Keratinocyte (primary cell): ENCODE results near the gene OR4B1. TPM values are rescaled to one million over a fixed set of nuclear protein-coding genes. Genes with fewer than 3 reads are reported as not detected.
"Not testable (repeated sequence)": the region's sequence is repeated elsewhere in the genome, so short reads cannot be mapped to it uniquely, and the experiment has no call there.

Experiments
- DNase-seq: peaks from one replicate; pipeline ENCODE4 v3.0.0-alpha.2; 2011; ENCODE audit warnings: low read depth, missing footprints, low spot score
- FAIRE-seq: peaks from 2 replicates; lab custom pipeline; 2011; peaks lifted over from hg19 to GRCh38; lab: Jason Lieb, UNC
- H2AFZ ChIP-seq: 2 replicates; pipeline ENCODE4 v1.6.0; 2012; ENCODE audit warnings: low read length, control low read depth, inconsistent platforms; ENCODE audit not compliant: control insufficient read depth
- H3K27ac ChIP-seq: 2 replicates; pipeline ENCODE4 v1.5.1; 2011; ENCODE audit warnings: low read length; ENCODE audit not compliant: control insufficient read depth, insufficient read depth
- H3K27me3 ChIP-seq: 3 replicates; pipeline ENCODE4 v1.6.0; 2011; ENCODE audit warnings: low read length; ENCODE audit not compliant: control insufficient read depth, insufficient read depth; ENCODE audit errors: extremely low read depth
- H3K36me3 ChIP-seq, 2 experiments: 2 replicates in 1 of 2; 3 replicates in 1 of 2; pipeline ENCODE4 v1.5.1; 2011; ENCODE audit warnings: low read length in 2 of 2, mild to moderate bottlenecking in 1 of 2; ENCODE audit not compliant: control insufficient read depth in 2 of 2, insufficient read depth in 2 of 2; ENCODE audit errors: extremely low read depth in 1 of 2
- H3K4me1 ChIP-seq: 3 replicates; pipeline ENCODE4 v1.5.1; 2011; ENCODE audit warnings: low read length; ENCODE audit not compliant: control insufficient read depth, insufficient read depth; ENCODE audit errors: extremely low read depth
- H3K4me2 ChIP-seq: 3 replicates; pipeline ENCODE4 v1.6.0; 2011; ENCODE audit warnings: low read depth, low read length; ENCODE audit not compliant: control insufficient read depth, insufficient read depth; ENCODE audit errors: extremely low read depth
- H3K4me3 ChIP-seq, 3 experiments: fragments of 200-600 bp in 1 of 3; sonication (generic) in 1 of 3; 2 replicates in 2 of 3; 3 replicates in 1 of 3; pipeline ENCODE4 v1.5.1; 2011 to 2016; ENCODE audit warnings: low read length in 3 of 3, mild to moderate bottlenecking in 3 of 3, control low read depth in 2 of 3, inconsistent platforms in 1 of 3, low read depth in 1 of 3, mixed read lengths in 1 of 3, mixed run types in 1 of 3, moderate library complexity in 1 of 3; ENCODE audit not compliant: control insufficient read depth in 2 of 3, insufficient read depth in 2 of 3; ENCODE audit errors: extremely low read depth in 1 of 3
- H3K79me2 ChIP-seq: 2 replicates; pipeline ENCODE4 v1.6.0; 2012; ENCODE audit warnings: low read length; ENCODE audit not compliant: control insufficient read depth, insufficient read depth
- H3K9ac ChIP-seq: 3 replicates; pipeline ENCODE4 v1.6.0; 2011; ENCODE audit warnings: low read length; ENCODE audit not compliant: control insufficient read depth, insufficient read depth; ENCODE audit errors: extremely low read depth
- H3K9me1 ChIP-seq: 3 replicates; pipeline ENCODE4 v1.6.0; 2011; ENCODE audit warnings: low read length; ENCODE audit not compliant: control insufficient read depth, insufficient read depth; ENCODE audit errors: extremely low read depth
- H3K9me3 ChIP-seq: 2 replicates; pipeline ENCODE4 v1.5.1; 2012; ENCODE audit warnings: low read depth, low read length; ENCODE audit not compliant: control insufficient read depth
- H4K20me1 ChIP-seq: 3 replicates; pipeline ENCODE4 v1.6.0; 2011; ENCODE audit warnings: low read length; ENCODE audit not compliant: control insufficient read depth, insufficient read depth; ENCODE audit errors: extremely low read depth
- EZH2 ChIP-seq: IDR thresholded peaks from one replicate; pipeline ENCODE4 v1.6.1; 2012; ENCODE audit warnings: inconsistent platforms, mild to moderate bottlenecking, low read length, moderate library complexity
- dilution Hi-C: fragments of 300-500 bp; cut with MboI; formaldehyde crosslinking; loops from one replicate; pipeline ENCODE4 v1.7.0; 2020; ENCODE audit warnings: low sequenced_read_pairs; ENCODE audit not compliant: extremely low pct_ligation_motif_present
- polyA plus RNA-seq, 5 experiments: library from polyadenylated mRNA; depleted of rRNA in 3 of 5; stranded (reverse) in 3 of 5; stranded (forward) in 1 of 5; unstranded in 1 of 5; fragments of >200 nt; gene quantifications; 1 replicate in 1 of 5; 2 replicates in 3 of 5; 3 replicates in 1 of 5; pipeline versions ENCODE4 v1.2.1 to v1.2.3, GENCODE V29; 2011 to 2012; ENCODE audit warnings: missing spikeins in 2 of 5, low read depth in 1 of 5, low replicate concordance in 1 of 5
- TF ChIP-seq, protein P1 (sequence below), 3 experiments: IDR thresholded peaks in 1 of 3; conservative IDR thresholded peaks in 1 of 3; optimal IDR thresholded peaks in 1 of 3; 2 replicates in 2 of 3; 3 replicates in 1 of 3; pipeline versions ENCODE3 to v1.5.1; 2011; ENCODE audit warnings: low read length in 3 of 3, mild to moderate bottlenecking in 3 of 3, moderate library complexity in 2 of 3, control low read depth in 1 of 3, inconsistent platforms in 1 of 3; ENCODE audit not compliant: insufficient read depth in 2 of 3; ENCODE audit errors: extremely low read depth in 1 of 3

Gene OR4B1
- polyA plus RNA-seq, 1 donor (not counting 4 experiments of a cell fraction or from before 2014, with no cell fraction given) = not detected

DNA sequence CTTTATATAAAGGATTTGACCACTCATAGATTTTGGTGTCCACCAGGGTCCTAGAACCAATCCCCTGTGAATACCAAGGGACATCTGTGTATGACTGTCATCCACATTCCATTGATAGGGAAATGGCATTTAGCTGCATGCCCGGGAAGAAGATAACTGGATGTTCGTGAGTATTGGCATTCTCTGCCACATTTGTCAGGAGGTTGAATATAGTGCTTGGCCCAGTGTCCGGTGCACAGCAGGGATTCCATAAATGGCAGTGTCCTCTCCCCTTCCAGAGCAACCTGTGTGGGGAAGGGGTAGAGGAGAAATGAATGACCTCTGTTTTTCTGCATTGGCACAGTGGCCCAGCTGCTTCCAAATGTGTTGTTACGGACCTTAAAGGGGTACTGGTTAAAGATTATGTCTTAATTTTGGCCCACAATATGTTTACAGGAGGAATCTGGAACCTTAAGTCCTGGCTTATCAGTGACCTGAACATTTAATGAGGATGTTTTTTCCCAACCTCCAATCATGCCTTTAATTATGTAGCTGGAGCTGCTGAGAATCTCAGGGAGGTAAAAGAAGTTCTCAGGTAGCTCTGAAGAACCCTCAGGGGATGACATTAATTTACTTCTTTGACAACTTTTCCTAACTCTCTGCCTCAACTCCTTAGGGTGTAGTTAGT, 33.6 kb upstream of the OR4B1 start:
- dilution Hi-C loops = no loop called here
- H3K27ac ChIP-seq = no peak overlapping the region
- no peaks in the 10 kb centered on the region for H3K79me2 ChIP-seq
- no peaks in the 10 kb centered on the region for H3K36me3 ChIP-seq
- H3K27me3 ChIP-seq = no peaks in the 10 kb centered on the region
- no peak overlapping the region for H3K4me3 ChIP-seq
- no peak overlapping the region for H3K4me2 ChIP-seq
- H3K9ac ChIP-seq = no peak overlapping the region
- TF ChIP-seq, protein P1, sequence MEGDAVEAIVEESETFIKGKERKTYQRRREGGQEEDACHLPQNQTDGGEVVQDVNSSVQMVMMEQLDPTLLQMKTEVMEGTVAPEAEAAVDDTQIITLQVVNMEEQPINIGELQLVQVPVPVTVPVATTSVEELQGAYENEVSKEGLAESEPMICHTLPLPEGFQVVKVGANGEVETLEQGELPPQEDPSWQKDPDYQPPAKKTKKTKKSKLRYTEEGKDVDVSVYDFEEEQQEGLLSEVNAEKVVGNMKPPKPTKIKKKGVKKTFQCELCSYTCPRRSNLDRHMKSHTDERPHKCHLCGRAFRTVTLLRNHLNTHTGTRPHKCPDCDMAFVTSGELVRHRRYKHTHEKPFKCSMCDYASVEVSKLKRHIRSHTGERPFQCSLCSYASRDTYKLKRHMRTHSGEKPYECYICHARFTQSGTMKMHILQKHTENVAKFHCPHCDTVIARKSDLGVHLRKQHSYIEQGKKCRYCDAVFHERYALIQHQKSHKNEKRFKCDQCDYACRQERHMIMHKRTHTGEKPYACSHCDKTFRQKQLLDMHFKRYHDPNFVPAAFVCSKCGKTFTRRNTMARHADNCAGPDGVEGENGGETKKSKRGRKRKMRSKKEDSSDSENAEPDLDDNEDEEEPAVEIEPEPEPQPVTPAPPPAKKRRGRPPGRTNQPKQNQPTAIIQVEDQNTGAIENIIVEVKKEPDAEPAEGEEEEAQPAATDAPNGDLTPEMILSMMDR (optimal IDR thresholded peaks at IDR 0.05 in 1 of 3, IDR thresholded peaks at IDR 0.05 in 1 of 3, conservative IDR thresholded peaks at IDR 0.05 in 1 of 3; ENCODE audit: extremely low read depth in 1 of 3, insufficient read depth in 2 of 3, low read length in 3 of 3) = no peak
- no peak for TF ChIP-seq EZH2
- no peaks in the 10 kb centered on the region for H3K9me3 ChIP-seq
- no peaks in the 10 kb centered on the region for H3K9me1 ChIP-seq
- H2AFZ ChIP-seq = no peak overlapping the region
- H4K20me1 ChIP-seq = no peaks in the 10 kb centered on the region
- FAIRE-seq (no peak), DNase-seq (no peak)
- no peaks in the 10 kb centered on the region for H3K4me1 ChIP-seq

DNA sequence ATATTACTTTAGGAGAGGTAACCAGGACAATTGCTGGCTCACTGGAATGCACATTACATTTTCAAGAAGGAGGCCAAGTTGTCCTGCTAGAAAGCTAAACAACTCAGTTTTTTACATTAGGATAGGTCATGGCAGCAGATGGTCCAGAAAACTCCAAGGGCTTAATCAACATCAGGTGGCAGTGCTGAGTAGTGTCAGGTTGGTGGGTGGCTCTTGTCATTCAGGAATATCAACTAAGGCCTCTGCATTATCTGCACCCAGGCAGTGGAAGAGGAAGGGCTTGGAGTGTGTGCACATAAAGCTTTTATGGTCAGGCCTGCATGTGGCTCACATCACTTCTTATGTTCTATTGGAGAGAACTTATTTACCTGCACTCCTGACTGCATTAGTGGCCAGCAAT, 32.2 kb upstream of the OR4B1 start:
- H3K9me3 ChIP-seq = no peaks in the 10 kb centered on the region
- TF ChIP-seq, protein P1 (optimal IDR thresholded peaks at IDR 0.05 in 1 of 3, IDR thresholded peaks at IDR 0.05 in 1 of 3, conservative IDR thresholded peaks at IDR 0.05 in 1 of 3; ENCODE audit: extremely low read depth in 1 of 3, insufficient read depth in 2 of 3, low read length in 3 of 3) = no peak
- no peak for TF ChIP-seq EZH2
- no peaks in the 10 kb centered on the region for H3K36me3 ChIP-seq
- DNase-seq (no peak), FAIRE-seq (no peak)
- no peaks in the 10 kb centered on the region for H3K79me2 ChIP-seq
- no peak overlapping the region for H2AFZ ChIP-seq
- dilution Hi-C loops = no loop called here
- no peaks in the 10 kb centered on the region for H3K9me1 ChIP-seq
- no peaks in the 10 kb centered on the region for H3K27me3 ChIP-seq
- no peak overlapping the region for H3K9ac ChIP-seq
- H3K4me3 ChIP-seq = no peak overlapping the region
- no peak overlapping the region for H3K27ac ChIP-seq
- no peaks in the 10 kb centered on the region for H3K4me1 ChIP-seq
- no peak overlapping the region for H3K4me2 ChIP-seq
- no peaks in the 10 kb centered on the region for H4K20me1 ChIP-seq

DNA sequence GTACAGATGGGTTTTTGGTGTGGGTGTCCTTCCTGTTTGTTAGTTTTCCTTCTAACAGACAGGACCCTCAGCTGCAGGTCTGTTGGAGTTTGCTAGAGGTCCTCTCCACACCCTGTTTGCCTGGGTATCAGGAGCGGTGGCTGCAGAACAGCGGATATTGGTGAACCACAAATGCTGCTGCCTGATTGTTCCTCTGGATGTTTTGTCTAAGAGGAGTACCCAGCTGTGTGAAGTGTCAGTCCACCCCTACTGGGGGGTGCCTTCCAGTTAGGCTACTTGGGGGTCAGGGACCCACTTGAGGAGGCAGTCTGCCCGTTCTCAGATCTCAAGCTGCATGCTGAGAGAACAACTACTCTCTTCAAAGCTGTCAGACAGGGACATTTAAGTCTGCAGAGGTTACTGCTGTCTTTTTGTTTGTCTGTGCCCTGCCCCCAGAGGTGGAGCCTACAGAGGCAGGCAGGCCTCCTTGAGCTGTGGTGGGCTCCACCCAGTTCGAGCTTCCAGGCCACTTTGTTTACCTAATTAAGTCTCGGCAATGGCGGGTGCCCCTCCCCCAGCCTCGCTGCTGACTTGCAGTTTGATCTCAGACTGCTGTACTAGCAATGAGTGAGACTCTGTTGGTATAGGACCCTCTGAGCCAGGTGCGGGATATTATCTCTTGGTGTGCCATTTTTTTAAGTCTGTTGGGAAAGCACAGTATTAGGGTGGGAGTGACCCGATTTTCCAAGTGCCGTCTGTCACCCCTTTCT, 25.5 kb upstream of the OR4B1 start:
- FAIRE-seq, H3K27ac ChIP-seq, H3K4me3 ChIP-seq, H3K79me2 ChIP-seq, H3K9me1 ChIP-seq, DNase-seq, H3K4me1 ChIP-seq, H3K36me3 ChIP-seq, H3K9me3 ChIP-seq, H2AFZ ChIP-seq, H3K27me3 ChIP-seq, H3K9ac ChIP-seq, H4K20me1 ChIP-seq, H3K4me2 ChIP-seq, dilution Hi-C loops: not testable (repeated sequence)
